NCI-H2081 (cell line): ENCODE measurements around the gene SOD3.

Source experiments
- DNase-seq, 2 experiments: peaks; one replicate each; lab custom pipeline; 2025; lab: John Stamatoyannopoulos, UW

The SOD3 gene

GRCh38 chr4:24842356-24842755, 47.0 kb downstream of the SOD3 start:
- peak in 1 of 2 experiments; percentile 22 for DNase-seq

- no peak for DNase-seq
Measured at GRCh38 chr4:24843096-24843495, 47.7 kb downstream of the SOD3 start.

GRCh38 chr4:24845132-24845531, 49.8 kb downstream of the SOD3 start:
- DNase-seq: no peak

- no peak for DNase-seq
Measured at GRCh38 chr4:24845902-24846301, 50.5 kb downstream of the SOD3 start.

GRCh38 chr4:24846716-24847115, 51.3 kb downstream of the SOD3 start:
- peak; percentile 60 to 93 for DNase-seq

- no peak for DNase-seq
Measured at GRCh38 chr4:24849351-24849750, 54.0 kb downstream of the SOD3 start.

GRCh38 chr4:24849756-24850155, 54.4 kb downstream of the SOD3 start:
- DNase-seq: no peak
